ENCODE data around the gene ZNF433. TPM values are rescaled to one million over a fixed set of nuclear protein-coding genes. Genes with fewer than 3 reads are reported as not detected.

ZNF433 gene
- total and polyA plus RNA-seq, 10 of the 15 experiments (the other 5 are each of a cell fraction or from before 2014, with no cell fraction given) = 0.79 to 2.9 (median 1.7) TPM

DNA sequence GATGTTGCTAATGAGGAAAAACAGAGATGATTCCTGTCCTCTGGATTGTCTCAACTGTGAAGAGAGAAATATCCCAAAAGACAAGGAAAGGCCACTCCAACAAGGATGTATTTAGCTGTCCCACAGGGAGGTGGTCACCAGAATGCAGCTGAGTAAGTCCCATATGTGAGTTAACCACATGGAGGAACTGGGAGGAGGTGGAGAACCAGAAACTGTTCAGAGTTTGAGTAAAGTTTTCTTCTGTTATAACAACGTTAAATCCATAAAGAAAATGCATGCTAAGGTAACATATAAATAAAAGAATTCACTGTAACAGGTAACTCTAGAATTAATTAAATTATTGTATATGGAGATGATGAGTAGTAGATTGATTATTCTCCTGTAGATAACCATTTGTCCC lies 65.3 kb downstream of the ZNF433 start:
- no peaks in the 10 kb centered on the region for H3K79me2 ChIP-seq (ENCODE audit: control insufficient read depth, insufficient read depth, low read length)
- 56% methylated on average over 1 of the region's 1 CpG for WGBS (ENCODE audit: insufficient coverage, insufficient replicate concordance, low lambda C conversion rate, missing lambda C conversion rate)
- CTCF ChIA-PET = interaction anchor here (1.0 to 1.6 kb wide), 2 partner anchors 13 to 90 kb away, joined by 4 read pairs; no protein-coding TSS in a partner anchor
- no peaks in the 10 kb centered on the region for H3K4me1 ChIP-seq (ENCODE audit: control insufficient read depth, insufficient read depth, low read length)
- H3K4me3 ChIP-seq = no peak overlapping the region
- no peaks in the 10 kb centered on the region for H3K36me3 ChIP-seq (ENCODE audit: control insufficient read depth in 2 of 2, insufficient read depth in 2 of 2, low read length in 1 of 2)
- SMC1A ChIA-PET (ENCODE audit: uncharacterized antibody, unreplicated experiment) = no interaction called here
- in situ Hi-C loops (cut with MboI) = no loop called here
- no peak overlapping the region for H3K4me2 ChIP-seq (ENCODE audit: control insufficient read depth, insufficient read depth)
- no TSS peak for BruUV-seq (replicated peaks)
- no peak overlapping the region for H3K9ac ChIP-seq (ENCODE audit: control insufficient read depth, insufficient read depth, low read length)
- POLR2A ChIA-PET = no interaction called here
- DNase-seq (ENCODE audit: low read depth, low spot score) (no peak), ATAC-seq (no peak), FAIRE-seq (no peak)
- RAD21 ChIA-PET (ENCODE audit: unreplicated experiment) = no interaction called here
- H3K27me3 ChIP-seq (replicated peaks in 1 of 2; ENCODE audit: control insufficient read depth in 2 of 2, insufficient read depth in 2 of 2, low read length in 1 of 2) = no peaks in the 10 kb centered on the region
- H4K20me1 ChIP-seq (ENCODE audit: control insufficient read depth, insufficient read depth) = no peaks in the 10 kb centered on the region
- peaks cover 2% of the 10 kb centered on the region; the same call in 2 of the 3 replicates for H3K9me3 ChIP-seq (replicated peaks; ENCODE audit: control insufficient read depth, insufficient read depth, low read length)
- H2AFZ ChIP-seq (ENCODE audit: control insufficient read depth, low read depth, low read length) = no peak overlapping the region
- no peak overlapping the region for H3K27ac ChIP-seq (ENCODE audit: control insufficient read depth, insufficient read depth)
- no peak for TF ChIP-seq SREBF2 (IDR thresholded peaks at IDR 0.05; ENCODE audit: low read length)
- peak; percentile 45; the same call in 1 of the 2 replicates for TF ChIP-seq SPI1 (IDR thresholded peaks at IDR 0.05; ENCODE audit: borderline replicate concordance, insufficient read depth, low read depth, low read length)
- TF ChIP-seq, protein P1, sequence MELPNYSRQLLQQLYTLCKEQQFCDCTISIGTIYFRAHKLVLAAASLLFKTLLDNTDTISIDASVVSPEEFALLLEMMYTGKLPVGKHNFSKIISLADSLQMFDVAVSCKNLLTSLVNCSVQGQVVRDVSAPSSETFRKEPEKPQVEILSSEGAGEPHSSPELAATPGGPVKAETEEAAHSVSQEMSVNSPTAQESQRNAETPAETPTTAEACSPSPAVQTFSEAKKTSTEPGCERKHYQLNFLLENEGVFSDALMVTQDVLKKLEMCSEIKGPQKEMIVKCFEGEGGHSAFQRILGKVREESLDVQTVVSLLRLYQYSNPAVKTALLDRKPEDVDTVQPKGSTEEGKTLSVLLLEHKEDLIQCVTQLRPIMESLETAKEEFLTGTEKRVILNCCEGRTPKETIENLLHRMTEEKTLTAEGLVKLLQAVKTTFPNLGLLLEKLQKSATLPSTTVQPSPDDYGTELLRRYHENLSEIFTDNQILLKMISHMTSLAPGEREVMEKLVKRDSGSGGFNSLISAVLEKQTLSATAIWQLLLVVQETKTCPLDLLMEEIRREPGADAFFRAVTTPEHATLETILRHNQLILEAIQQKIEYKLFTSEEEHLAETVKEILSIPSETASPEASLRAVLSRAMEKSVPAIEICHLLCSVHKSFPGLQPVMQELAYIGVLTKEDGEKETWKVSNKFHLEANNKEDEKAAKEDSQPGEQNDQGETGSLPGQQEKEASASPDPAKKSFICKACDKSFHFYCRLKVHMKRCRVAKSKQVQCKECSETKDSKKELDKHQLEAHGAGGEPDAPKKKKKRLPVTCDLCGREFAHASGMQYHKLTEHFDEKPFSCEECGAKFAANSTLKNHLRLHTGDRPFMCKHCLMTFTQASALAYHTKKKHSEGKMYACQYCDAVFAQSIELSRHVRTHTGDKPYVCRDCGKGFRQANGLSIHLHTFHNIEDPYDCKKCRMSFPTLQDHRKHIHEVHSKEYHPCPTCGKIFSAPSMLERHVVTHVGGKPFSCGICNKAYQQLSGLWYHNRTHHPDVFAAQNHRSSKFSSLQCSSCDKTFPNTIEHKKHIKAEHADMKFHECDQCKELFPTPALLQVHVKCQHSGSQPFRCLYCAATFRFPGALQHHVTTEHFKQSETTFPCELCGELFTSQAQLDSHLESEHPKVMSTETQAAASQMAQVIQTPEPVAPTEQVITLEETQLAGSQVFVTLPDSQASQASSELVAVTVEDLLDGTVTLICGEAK (IDR thresholded peaks at IDR 0.05; ENCODE audit: borderline replicate concordance) = peak; percentile 54; the same call in 1 of the 2 replicates
- peak; percentile 31; the same call in 1 of the 2 replicates for TF ChIP-seq RUNX3 (IDR thresholded peaks at IDR 0.05; ENCODE audit: low read length)
- intact Hi-C loops (cut with micrococcal nuclease; ENCODE audit: unreplicated experiment) = no loop called here

Measured in GM12878 (cell line).